Measurements from ENCODE around the gene TVP23A.
A peak's percentile ranks its signal among the peaks of the same experiment; 100 is the strongest.
"Not testable (repeated sequence)": the region's sequence is repeated elsewhere in the genome, so short reads cannot be mapped to it uniquely, and the experiment has no call there.

TVP23A gene

GRCh38 chr16:10799736-10800135 is 18.9 kb downstream of the TVP23A start:
- DNase-seq (ENCODE audit: low read depth, low spot score) = no peak

- no peak for DNase-seq (ENCODE audit: low read depth, low spot score)
Observed at GRCh38 chr16:10791048-10791447, 27.5 kb downstream of the TVP23A start.

DNA sequence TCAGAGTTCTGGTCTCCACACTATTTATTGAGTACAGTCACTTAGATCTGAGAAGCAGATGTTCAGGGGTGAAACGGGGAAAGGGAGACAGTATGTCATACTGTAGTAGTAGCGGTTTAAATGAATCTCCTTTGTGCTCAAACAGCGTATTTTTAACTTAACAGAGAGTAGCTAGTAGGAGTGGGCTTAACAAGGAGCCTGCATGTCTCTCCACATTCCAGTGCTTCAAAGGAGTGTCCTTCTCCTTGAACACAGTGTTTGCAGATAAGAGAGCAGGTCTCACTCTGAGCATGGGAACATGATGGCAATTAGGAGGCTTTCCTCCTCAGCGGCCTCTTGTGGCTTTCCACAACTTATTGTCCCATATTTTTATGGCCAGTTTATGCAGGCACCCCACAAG is 30.0 kb downstream of the TVP23A start:
- not testable (repeated sequence) for DNase-seq (ENCODE audit: low read depth, low spot score)

DNA sequence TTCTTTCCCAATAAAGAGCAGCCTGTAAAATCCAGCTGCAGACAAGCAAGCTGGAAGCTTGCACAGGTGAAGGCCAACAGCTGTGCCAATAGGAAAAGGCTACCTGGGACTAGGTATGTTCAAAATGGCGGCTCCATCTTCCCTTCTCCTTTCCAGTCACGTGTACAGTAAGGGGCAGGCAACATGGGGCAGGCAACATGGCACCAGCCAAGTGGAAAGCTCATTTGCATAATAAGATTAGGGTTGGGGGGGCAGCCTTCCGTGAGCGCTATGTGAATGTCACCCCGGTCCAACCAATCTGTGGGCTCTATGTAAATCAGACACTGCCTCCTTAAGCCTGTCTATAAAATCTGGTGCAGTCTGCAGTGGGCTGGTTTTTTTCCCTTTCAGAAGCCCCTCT is 31.3 kb downstream of the TVP23A start:
- DNase-seq (ENCODE audit: low read depth, low spot score) = peak; percentile 40

DNA sequence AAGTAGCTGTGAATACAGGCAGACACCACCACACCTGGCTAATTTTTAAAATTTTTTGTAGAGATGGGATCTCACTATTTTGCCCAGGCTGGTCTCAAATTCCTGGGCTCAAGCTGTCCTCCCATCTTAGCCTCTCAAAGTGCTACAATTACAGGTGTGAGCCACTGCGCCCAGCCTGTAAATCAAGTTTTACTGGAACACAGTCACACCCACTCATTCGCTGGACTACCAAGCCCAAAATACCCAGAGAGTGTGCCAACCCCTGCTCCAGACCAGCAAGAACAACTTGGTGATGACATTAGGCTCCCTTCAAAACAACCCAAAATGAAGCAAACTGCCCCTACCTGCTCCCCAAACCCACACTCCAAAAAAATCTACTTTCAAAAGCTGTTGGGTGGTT is 36.0 kb downstream of the TVP23A start:
- no peak for DNase-seq (ENCODE audit: low read depth, low spot score)

GRCh38 chr16:10780628-10781027 is 38.0 kb downstream of the TVP23A start:
- DNase-seq (ENCODE audit: low read depth, low spot score) = no peak

- not testable (repeated sequence) for DNase-seq (ENCODE audit: low read depth, low spot score)
Observed at GRCh38 chr16:10779908-10780307, 38.7 kb downstream of the TVP23A start.

GRCh38 chr16:10777356-10777755 is 41.2 kb downstream of the TVP23A start:
- no peak for DNase-seq (ENCODE audit: low read depth, low spot score)

DNA sequence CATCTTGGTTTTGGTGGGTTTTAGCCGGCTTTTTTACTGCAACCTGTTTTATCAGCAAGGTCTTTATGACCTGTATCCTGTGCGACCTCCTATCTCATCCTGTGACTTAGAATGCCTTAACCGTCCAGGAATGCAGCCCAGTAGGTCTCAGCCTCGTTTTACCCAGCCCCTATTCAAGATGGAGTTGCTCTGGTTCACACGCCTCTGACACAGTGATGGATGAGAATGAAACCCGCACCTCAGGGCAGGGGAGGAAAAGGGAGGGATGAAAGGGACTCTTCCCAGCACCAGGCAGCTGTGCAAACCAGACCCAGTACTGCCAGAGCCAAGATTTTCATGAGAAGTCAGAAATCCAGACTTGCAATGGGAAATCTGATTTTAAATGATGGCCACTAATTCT is 41.7 kb downstream of the TVP23A start:
- DNase-seq (ENCODE audit: low read depth, low spot score) = not testable (repeated sequence)

- no peak for DNase-seq (ENCODE audit: low read depth, low spot score)
Observed at GRCh38 chr16:10776280-10776679, 42.3 kb downstream of the TVP23A start.

DNA sequence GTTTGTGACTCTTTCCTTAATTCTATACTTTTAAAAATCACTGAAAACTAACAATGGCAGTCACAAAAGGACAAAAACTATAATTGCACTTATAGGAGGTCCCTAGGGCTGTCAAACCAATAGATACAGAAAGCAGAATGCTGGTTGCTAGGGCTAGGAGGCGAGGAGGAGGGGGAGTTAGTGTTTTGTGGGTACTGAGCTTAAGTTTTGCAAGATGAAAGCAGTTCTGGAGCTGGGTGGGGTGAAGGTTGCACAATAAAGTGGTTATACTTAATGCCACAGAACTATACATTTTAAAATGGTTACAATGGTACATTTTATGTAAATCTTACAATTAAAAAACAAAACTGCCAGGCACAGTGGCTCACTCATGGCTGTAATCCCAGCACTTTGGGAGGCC is 47.7 kb downstream of the TVP23A start:
- no peak for DNase-seq (ENCODE audit: low read depth, low spot score)

GRCh38 chr16:10769381-10769780 is 49.2 kb downstream of the TVP23A start:
- DNase-seq (ENCODE audit: low read depth, low spot score) = no peak

DNA sequence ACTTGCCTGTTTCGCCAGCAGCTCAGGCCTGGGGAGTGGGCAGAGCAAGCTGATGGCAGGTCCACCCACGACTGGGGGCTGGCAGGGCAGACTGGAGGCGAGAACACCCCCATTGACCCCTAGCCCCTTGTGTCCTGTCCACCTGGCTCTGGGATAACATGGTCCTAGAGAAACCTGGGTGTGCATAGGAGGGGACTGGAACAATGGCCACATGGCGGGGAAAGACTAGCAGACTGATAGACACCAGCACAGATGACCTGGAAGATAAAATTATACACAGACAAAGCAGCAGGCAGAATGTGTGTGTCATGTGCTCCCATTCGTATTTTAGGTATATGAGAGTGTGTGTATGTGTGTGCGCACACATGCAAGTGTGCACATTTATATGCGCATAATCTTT is 51.5 kb downstream of the TVP23A start:
- DNase-seq (ENCODE audit: low read depth, low spot score) = no peak

GRCh38 chr16:10765772-10766171 is 52.8 kb downstream of the TVP23A start:
- DNase-seq (ENCODE audit: low read depth, low spot score) = no peak

- no peak for DNase-seq (ENCODE audit: low read depth, low spot score)
Observed at GRCh38 chr16:10763456-10763855, 55.1 kb downstream of the TVP23A start.

DNA sequence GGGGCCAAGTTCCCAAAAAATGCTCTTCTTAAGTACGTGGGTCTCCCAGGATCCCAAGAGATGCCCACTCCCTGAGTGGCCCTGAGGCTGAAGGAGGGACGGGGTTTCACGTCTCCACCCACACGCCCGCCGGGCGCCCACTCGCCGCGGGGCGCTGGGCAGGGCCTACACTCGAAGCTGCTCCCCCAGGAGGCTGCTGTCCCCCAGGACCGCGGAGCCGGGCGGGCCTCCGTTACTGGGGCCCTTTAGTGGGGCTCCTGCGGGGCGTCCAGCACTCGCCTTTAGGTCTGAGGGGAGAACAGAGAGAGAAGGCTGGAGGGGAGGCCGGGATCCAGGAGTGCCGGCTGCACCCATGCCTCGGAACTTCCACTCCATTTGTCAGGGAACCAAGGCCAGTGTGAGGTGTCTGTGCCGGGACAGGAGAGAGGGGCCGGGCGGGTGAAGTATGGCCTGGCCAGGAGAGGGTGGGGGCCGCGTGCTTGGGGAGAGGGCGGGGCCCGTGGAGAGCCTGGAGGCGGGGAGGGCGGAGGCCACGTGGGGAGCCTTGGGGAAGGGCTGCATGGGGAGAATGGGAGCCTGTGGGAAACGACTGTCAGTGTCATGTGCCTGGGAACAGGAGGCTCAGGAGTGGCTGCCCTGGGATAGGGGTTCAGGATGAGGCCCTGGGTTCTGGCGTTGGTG is 56.1 kb downstream of the TVP23A start:
- no peak for DNase-seq (ENCODE audit: low read depth, low spot score)

DNA sequence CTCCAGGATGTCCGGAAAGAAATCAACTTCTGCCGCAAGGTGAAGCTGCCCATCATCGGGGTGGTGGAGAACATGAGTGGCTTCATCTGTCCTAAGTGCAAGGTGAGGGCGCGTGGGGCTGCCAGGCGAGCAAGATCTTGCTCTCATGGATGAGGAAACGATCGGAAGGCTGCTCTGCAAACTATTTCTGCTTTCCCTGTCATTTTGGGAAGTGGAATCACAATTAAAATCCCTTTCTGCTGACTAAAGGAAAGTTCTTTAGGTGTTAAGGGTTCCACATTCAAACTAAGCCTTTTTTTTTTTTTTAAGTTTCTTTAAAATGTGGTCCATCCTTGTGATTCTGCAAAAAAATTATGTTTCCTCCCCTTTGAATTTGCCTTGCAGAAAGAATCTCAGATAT is 57.2 kb downstream of the TVP23A start:
- no peak for DNase-seq (ENCODE audit: low read depth, low spot score)

GRCh38 chr16:10760858-10761257 is 57.7 kb downstream of the TVP23A start:
- DNase-seq (ENCODE audit: low read depth, low spot score) = no peak

GRCh38 chr16:10756574-10756973 is 62.0 kb downstream of the TVP23A start:
- DNase-seq (ENCODE audit: low read depth, low spot score) = peak; percentile 86

DNA sequence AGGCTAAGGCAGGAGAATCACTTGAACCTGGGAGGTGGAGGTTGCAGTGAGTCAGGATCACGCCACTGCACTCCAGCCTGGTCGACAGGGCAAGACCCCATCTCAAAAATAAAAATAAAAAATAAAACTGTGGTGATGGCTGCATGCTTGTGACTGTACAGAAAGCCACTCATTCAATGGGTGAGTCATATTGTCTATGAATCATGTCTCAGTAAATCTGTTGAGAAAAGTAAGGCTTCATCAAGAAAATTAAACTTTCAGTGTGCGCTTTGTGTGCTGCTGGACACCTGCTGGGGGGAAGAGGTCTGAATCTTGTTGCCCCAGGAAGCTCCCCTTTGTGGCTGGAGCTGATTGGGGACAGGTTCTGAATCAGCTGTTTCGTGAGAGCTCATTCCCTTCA is 63.7 kb downstream of the TVP23A start:
- peak; percentile 75 for DNase-seq (ENCODE audit: low read depth, low spot score)

GRCh38 chr16:10753670-10754069 is 64.9 kb downstream of the TVP23A start:
- no peak for DNase-seq (ENCODE audit: low read depth, low spot score)

GRCh38 chr16:10752843-10753523 is 65.6 kb downstream of the TVP23A start:
- DNase-seq (ENCODE audit: low read depth, low spot score) = no peak

GRCh38 chr16:10751291-10751697 is 67.3 kb downstream of the TVP23A start:
- peak; percentile 15 for DNase-seq (ENCODE audit: low read depth, low spot score)
